T-helper 1 cell treated with Interleukin-12 subunit alpha and Interleukin-12 subunit beta and Interleukin-4 antibody, amounts not matched to agents 30 ng/mL and 1 ng/mL, for 36 hours (primary cell): ENCODE data around the gene HOXA1. TPM values are rescaled to one million over a fixed set of nuclear protein-coding genes. Genes with fewer than 3 reads are reported as not detected.
"Not testable (repeated sequence)": the region's sequence is repeated elsewhere in the genome, so short reads cannot be mapped to it uniquely, and the experiment has no call there.

Experiments used
- intact Hi-C: fragments of 100-400 bp; cut with micrococcal nuclease; formaldehyde crosslinking; loops from one replicate; pipeline ENCODE4 v1.15.1; 2024
- total RNA-seq: library from RNA; stranded (reverse); gene quantifications from 2 replicates; pipeline ENCODE4 v1.2.3, GENCODE V29; 2022

Gene HOXA1
- total RNA-seq, 1 donor from 2014 or later: 0.22 TPM

DNA sequence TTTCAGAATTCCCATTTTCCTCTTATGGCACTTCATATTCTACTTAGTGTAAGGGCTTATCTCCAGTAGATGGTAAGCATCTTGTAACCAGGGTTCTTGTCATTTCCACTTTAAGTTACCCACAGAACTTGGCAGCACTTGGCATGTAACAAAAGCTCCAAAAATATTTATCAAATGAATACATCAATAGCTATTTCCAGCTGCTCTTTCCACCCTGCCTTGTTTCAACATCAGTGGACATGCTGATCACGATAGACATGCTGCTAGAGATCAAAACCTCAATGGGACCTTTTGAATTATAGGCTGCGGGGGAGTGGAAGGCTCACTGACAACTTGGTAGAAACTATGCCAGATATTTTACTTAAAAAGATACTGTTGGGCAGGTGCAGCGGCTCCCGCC lies 32.9 kb downstream of the HOXA1 start:
- intact Hi-C loops: no loop called here

DNA sequence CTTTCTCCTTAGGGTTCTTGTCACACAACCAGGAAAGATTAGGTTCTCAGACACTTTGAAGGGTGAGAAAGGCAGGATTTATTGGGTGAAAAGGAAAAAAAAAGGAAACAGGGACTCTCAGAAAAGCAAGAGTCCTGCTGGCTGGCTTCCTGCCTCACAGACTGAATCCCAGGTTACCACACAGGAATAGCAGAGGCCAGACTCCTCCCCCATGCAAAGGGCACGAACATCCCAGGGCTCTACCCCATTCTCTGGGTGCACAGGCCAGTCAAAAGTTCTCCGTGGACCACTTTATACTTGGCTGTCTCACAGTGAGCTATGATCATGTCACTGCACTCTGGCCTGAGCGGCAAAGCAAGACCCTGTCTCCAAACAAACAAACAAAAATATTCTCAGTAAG lies 42.6 kb downstream of the HOXA1 start:
- intact Hi-C loops: no loop called here

DNA sequence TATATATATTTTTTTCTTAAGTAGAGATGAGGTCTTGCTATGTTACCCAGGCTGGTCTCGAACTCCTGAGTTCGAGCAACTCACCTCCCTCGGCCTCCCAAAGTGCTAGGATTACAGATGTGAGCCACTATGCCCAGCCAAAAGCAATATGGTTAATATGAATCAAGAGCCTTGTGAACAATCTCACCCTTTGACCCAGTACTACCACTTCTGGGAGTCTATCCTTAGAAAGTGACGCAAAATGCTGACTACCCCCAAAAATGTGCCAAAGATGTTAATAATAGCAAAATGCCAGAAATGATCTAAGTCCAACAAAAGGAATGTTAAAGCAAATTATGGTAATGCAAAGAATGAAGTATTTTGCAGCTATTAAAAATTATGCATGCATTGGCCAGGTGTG lies 44.3 kb downstream of the HOXA1 start:
- intact Hi-C loops: no loop called here

DNA sequence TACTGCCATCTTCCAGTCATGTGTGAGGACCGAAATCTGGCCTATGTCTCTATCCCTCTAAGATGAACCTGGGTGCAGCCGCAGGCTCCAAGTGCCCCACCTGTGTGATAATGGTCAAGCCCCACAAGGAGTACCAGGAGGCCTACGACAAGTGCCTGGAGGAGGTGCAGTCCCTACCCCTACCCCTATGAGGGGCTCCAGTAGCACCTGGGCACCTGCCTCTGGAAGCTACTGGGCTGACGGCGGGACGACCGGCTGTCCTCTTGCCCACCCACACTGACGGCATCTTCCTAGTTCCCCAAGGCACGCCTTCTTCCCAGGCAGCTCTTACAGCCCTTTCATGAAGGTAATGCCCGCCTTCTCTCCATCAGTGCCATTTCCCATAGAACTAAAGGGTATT lies 47.4 kb downstream of the HOXA1 start:
- intact Hi-C loops: no loop called here

DNA sequence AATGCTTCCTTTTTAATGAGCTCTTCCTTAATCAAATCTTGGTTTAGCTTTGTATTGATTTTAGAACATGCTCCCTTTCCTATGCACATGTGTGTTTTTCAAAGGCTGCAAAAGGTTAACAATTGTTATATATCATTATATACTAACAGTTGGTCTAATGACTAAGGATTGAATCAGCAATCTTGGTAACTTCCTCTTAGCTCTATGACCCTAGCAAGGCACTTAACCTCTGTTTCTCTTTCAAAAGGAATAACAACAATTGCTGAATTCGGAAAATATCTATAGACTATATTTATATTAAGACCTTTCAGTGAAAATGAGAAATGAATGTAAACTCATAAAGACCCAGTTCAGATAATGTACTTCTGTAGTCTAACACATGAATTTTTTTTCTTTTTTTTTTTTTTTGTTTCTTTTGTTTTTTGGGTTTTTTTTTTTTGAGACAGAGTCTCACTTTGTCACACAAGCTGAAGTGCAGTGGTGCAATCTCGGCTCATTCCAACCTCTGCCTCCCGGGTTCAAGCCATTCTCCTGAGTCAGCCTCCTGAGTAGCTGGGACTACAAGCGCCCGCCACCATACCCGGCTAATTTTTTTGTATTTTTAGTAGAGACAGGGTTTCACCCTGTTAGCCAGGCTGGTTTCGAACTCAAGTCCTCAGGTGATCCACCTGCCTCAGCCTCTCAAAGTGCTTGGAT lies 48.8 kb downstream of the HOXA1 start:
- intact Hi-C loops: no loop called here

DNA sequence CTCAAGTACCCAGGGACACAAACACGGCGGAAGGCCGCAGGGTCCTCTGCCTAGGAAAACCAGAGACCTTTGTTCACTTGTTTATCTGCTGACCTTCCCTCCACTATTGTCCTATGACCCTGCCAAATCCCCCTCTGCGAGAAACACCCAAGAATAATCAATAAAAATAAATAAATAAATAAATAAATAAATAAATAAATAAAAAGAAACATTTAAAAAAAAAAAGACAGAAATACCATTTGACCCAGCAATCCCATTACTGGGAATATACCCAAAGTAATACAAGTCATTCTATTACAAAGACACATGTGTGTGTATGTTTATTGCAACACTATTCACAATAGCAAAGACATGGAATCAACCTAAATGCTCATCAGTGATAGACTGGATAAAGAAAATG lies 49.8 kb downstream of the HOXA1 start:
- intact Hi-C loops: not testable (repeated sequence)

DNA sequence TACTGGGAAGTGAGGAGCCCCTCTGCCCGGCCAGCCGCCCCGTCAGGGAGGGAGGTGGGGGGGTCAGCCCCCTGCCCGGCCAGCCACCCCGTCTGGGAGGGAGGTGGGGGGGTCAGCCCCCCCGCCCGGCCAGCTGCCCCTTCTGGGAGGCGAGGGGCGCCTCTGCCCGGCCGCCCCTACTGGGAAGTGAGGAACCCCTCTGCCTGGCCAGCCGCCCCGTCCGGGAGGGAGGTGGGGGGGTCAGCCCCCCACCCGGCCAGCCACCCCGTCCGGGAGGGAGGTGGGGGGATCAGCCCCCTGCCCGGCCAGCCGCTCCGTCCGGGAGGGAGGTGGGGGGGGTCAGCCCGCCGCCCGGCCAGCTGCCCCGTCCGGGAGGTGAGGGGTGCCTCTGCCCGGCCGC lies 50.7 kb downstream of the HOXA1 start:
- intact Hi-C loops: not testable (repeated sequence)

Other genes starting within 250 kb of the HOXA1 start
- 6.6 and 7.9 TPM in 2 replicates for gene SKAP2, start 231.4 kb downstream of the HOXA1 start, total RNA-seq
- gene HOXA2, start 6.7 kb upstream of the HOXA1 start, total RNA-seq: not detected in 2 replicates
- gene HOXA4, start 34.8 kb upstream of the HOXA1 start, total RNA-seq: 0.22 TPM in 1 of 2 replicates, not detected in the other
- not detected in 2 replicates for gene HOXA5, start 47.7 kb upstream of the HOXA1 start, total RNA-seq
- not detected in 2 replicates for gene HOXA6, start 51.8 kb upstream of the HOXA1 start, total RNA-seq
- gene HOXA3, start 56.6 kb upstream of the HOXA1 start, total RNA-seq: not detected in 2 replicates
- not detected in 2 replicates for gene HOXA7, start 60.7 kb upstream of the HOXA1 start, total RNA-seq
- not detected in 2 replicates for gene HOXA9, start 69.5 kb upstream of the HOXA1 start, total RNA-seq
- gene HOXA10, start 78.3 kb upstream of the HOXA1 start, total RNA-seq: not detected in 2 replicates
- not detected in 2 replicates for gene HOXA11, start 89.2 kb upstream of the HOXA1 start, total RNA-seq
- not detected in 2 replicates for gene HOXA13, start 104.1 kb upstream of the HOXA1 start, total RNA-seq
- not detected in 2 replicates for gene EVX1, start 146.8 kb upstream of the HOXA1 start, total RNA-seq